Measurements from ENCODE around the gene ELAC2. TPM values are rescaled to one million over a fixed set of nuclear protein-coding genes. Genes with fewer than 3 reads are reported as not detected.

ELAC2 gene, protein sequence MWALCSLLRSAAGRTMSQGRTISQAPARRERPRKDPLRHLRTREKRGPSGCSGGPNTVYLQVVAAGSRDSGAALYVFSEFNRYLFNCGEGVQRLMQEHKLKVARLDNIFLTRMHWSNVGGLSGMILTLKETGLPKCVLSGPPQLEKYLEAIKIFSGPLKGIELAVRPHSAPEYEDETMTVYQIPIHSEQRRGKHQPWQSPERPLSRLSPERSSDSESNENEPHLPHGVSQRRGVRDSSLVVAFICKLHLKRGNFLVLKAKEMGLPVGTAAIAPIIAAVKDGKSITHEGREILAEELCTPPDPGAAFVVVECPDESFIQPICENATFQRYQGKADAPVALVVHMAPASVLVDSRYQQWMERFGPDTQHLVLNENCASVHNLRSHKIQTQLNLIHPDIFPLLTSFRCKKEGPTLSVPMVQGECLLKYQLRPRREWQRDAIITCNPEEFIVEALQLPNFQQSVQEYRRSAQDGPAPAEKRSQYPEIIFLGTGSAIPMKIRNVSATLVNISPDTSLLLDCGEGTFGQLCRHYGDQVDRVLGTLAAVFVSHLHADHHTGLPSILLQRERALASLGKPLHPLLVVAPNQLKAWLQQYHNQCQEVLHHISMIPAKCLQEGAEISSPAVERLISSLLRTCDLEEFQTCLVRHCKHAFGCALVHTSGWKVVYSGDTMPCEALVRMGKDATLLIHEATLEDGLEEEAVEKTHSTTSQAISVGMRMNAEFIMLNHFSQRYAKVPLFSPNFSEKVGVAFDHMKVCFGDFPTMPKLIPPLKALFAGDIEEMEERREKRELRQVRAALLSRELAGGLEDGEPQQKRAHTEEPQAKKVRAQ
- polyA plus RNA-seq (2013, experiment 1 of 2), result 35.5 TPM
- polyA plus RNA-seq (2013, experiment 2 of 2), result 37.2 TPM

GRCh38 chr17:13017655-13018459, at the start of gene ELAC2:
ELAC2 (minus strand) TSS chr17:13018027; CDS start chr17:13017947, 80 bp downstream.
- under 1% methylated on average over 71 of the region's 79 CpGs for WGBS
- H2AK5ac ChIP-seq (ENCODE audit: low read length, severe bottlenecking), result no peak within 1 kb of the TSS
- H3K27ac ChIP-seq (ENCODE audit: low read length, poor library complexity, severe bottlenecking), result peak within 1 kb of the TSS; percentile 93
- peak within 1 kb of the TSS in 1 of 2 experiments; percentile 87 for H3K14ac ChIP-seq (ENCODE audit: low read length in 2 of 2)
- H3K4me1 ChIP-seq (ENCODE audit: control insufficient read depth, insufficient read depth, low read depth, low read length), result peaks cover 6% of the 10 kb centered on the region
- H3K27me3 ChIP-seq (ENCODE audit: control insufficient read depth in 1 of 2, insufficient read depth in 1 of 2, low read length in 2 of 2), result no peaks in the 10 kb centered on the region
- H2BK15ac ChIP-seq (ENCODE audit: low read depth, poor library complexity, severe bottlenecking), result no peak within 1 kb of the TSS
- peak within 1 kb of the TSS in 1 of 2 experiments; percentile 48 for H2BK12ac ChIP-seq (ENCODE audit: low read length in 2 of 2)
- DNase-seq, result peak; percentile 99
- H3K9me3 ChIP-seq (ENCODE audit: control insufficient read depth, low read length), result no peaks in the 10 kb centered on the region
- H3K4me2 ChIP-seq (ENCODE audit: low read length, poor library complexity, severe bottlenecking), result peak within 1 kb of the TSS; percentile 86
- no peak within 1 kb of the TSS for H2BK120ac ChIP-seq (ENCODE audit: low read depth, low read length)
- H3K4me3 ChIP-seq (ENCODE audit: insufficient read depth in 1 of 2, low read depth in 1 of 2, low read length in 2 of 2), result peak within 1 kb of the TSS; percentile 89 to 100
- peaks cover 20% of the 10 kb centered on the region for H3K79me1 ChIP-seq (replicated peaks; ENCODE audit: low read length, poor library complexity, severe bottlenecking)
- peak within 1 kb of the TSS; percentile 42 to 99 for H3K23ac ChIP-seq (ENCODE audit: low read length in 2 of 2)
- H3K18ac ChIP-seq (ENCODE audit: low read depth in 1 of 2, low read length in 2 of 2), result peak within 1 kb of the TSS; percentile 85 to 86
- H3K4ac ChIP-seq (ENCODE audit: low read depth in 1 of 2, low read length in 2 of 2), result peak within 1 kb of the TSS; percentile 96 to 97
- H4K91ac ChIP-seq (ENCODE audit: low read length), result peak within 1 kb of the TSS; percentile 39
- peak within 1 kb of the TSS; percentile 69 for H2BK5ac ChIP-seq (ENCODE audit: low read depth, low read length, poor library complexity, severe bottlenecking)
- peaks cover 22 to 36% of the 10 kb centered on the region in 2 experiments for H3K36me3 ChIP-seq (ENCODE audit: control insufficient read depth in 1 of 2, insufficient read depth in 2 of 2, low read depth in 1 of 2, low read length in 2 of 2)
- peak within 1 kb of the TSS; percentile 95 for H3K9ac ChIP-seq (ENCODE audit: low read length)
- H4K8ac ChIP-seq (ENCODE audit: low read length), result peak within 1 kb of the TSS; percentile 95
- H2AFZ ChIP-seq (ENCODE audit: low read depth, low read length), result peak within 1 kb of the TSS; percentile 100

- H3K23ac ChIP-seq (ENCODE audit: low read length in 2 of 2), result no peak overlapping the region
- H2AK5ac ChIP-seq (ENCODE audit: low read length, severe bottlenecking), result no peak overlapping the region
- H3K9me3 ChIP-seq (ENCODE audit: control insufficient read depth, low read length), result no peaks in the 10 kb centered on the region
- H4K8ac ChIP-seq (ENCODE audit: low read length), result no peak overlapping the region
- H3K4me2 ChIP-seq (ENCODE audit: low read length, poor library complexity, severe bottlenecking), result no peak overlapping the region
- peaks cover 0 to 19% of the 10 kb centered on the region in 2 experiments for H3K27me3 ChIP-seq (ENCODE audit: control insufficient read depth in 1 of 2, insufficient read depth in 1 of 2, low read length in 2 of 2)
- H2BK15ac ChIP-seq (ENCODE audit: low read depth, poor library complexity, severe bottlenecking), result no peak overlapping the region
- no peak overlapping the region for H2BK120ac ChIP-seq (ENCODE audit: low read depth, low read length)
- H3K4me1 ChIP-seq (ENCODE audit: control insufficient read depth, insufficient read depth, low read depth, low read length), result peaks cover 1% of the 10 kb centered on the region
- 92% methylated on average over 1 of the region's 1 CpG for WGBS
- no peak overlapping the region for H2BK12ac ChIP-seq (ENCODE audit: low read length in 2 of 2)
- no peak overlapping the region for H3K18ac ChIP-seq (ENCODE audit: low read depth in 1 of 2, low read length in 2 of 2)
- H2BK5ac ChIP-seq (ENCODE audit: low read depth, low read length, poor library complexity, severe bottlenecking), result no peak overlapping the region
- no peak overlapping the region for H3K9ac ChIP-seq (ENCODE audit: low read length)
- no peak for DNase-seq
- H4K91ac ChIP-seq (ENCODE audit: low read length), result no peak overlapping the region
- H3K14ac ChIP-seq (ENCODE audit: low read length in 2 of 2), result no peak overlapping the region
- H3K27ac ChIP-seq (ENCODE audit: low read length, poor library complexity, severe bottlenecking), result no peak overlapping the region
- no peak overlapping the region for H3K4ac ChIP-seq (ENCODE audit: low read depth in 1 of 2, low read length in 2 of 2)
- no peak overlapping the region for H2AFZ ChIP-seq (ENCODE audit: low read depth, low read length)
- H3K79me1 ChIP-seq (replicated peaks; ENCODE audit: low read length, poor library complexity, severe bottlenecking), result no peaks in the 10 kb centered on the region
- no peaks in the 10 kb centered on the region for H3K36me3 ChIP-seq (ENCODE audit: control insufficient read depth in 1 of 2, insufficient read depth in 2 of 2, low read depth in 1 of 2, low read length in 2 of 2)
- no peak overlapping the region for H3K4me3 ChIP-seq (ENCODE audit: insufficient read depth in 1 of 2, low read depth in 1 of 2, low read length in 2 of 2)
Observed at GRCh38 chr17:13065032-13065431, 47.2 kb upstream of the ELAC2 start.

DNA sequence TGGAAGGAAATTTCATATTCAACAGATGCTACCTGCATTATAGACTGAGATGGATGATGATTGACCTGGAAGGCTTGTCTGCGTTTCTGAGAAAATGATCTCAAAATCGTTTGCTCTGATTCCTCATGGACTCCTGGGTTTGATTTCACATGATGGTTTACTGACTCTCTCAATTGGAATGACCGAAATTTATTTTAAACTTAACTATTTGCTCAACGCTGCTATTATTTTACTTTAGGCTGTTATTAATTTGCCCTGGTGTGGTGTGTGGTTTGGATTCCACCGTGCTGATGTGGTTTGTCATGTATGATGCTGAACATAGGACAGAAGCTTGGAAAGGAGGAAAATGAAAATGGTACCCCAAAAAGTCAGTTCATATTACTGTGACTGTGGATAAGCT, 37.3 kb upstream of the ELAC2 start:
- DNase-seq, result no peak
- Histone ChIP-seq H3K4me1 (ENCODE audit: control insufficient read depth, insufficient read depth, low read depth, low read length) (no peaks in the 10 kb centered on the region), H4K8ac (ENCODE audit: low read length) (no peak overlapping the region), H3K36me3 (ENCODE audit: control insufficient read depth in 1 of 2, insufficient read depth in 2 of 2, low read depth in 1 of 2, low read length in 2 of 2) (no peaks in the 10 kb centered on the region), H3K23ac (ENCODE audit: low read length in 2 of 2) (no peak overlapping the region), H2BK15ac (ENCODE audit: low read depth, poor library complexity, severe bottlenecking) (no peak overlapping the region), H3K4ac (ENCODE audit: low read depth in 1 of 2, low read length in 2 of 2) (no peak overlapping the region), H3K79me1 (replicated peaks; ENCODE audit: low read length, poor library complexity, severe bottlenecking) (no peaks in the 10 kb centered on the region), H4K91ac (ENCODE audit: low read length) (no peak overlapping the region), H2AK5ac (ENCODE audit: low read length, severe bottlenecking) (no peak overlapping the region), H3K18ac (ENCODE audit: low read depth in 1 of 2, low read length in 2 of 2) (no peak overlapping the region), H3K4me2 (ENCODE audit: low read length, poor library complexity, severe bottlenecking) (no peak overlapping the region), H3K14ac (ENCODE audit: low read length in 2 of 2) (no peak overlapping the region), H3K27me3 (ENCODE audit: control insufficient read depth in 1 of 2, insufficient read depth in 1 of 2, low read length in 2 of 2) (peaks cover 0 to 28% of the 10 kb centered on the region in 2 experiments), H2BK12ac (ENCODE audit: low read length in 2 of 2) (no peak overlapping the region), H2BK120ac (ENCODE audit: low read depth, low read length) (no peak overlapping the region), H2AFZ (ENCODE audit: low read depth, low read length) (no peak overlapping the region), H3K4me3 (ENCODE audit: insufficient read depth in 1 of 2, low read depth in 1 of 2, low read length in 2 of 2) (no peak overlapping the region), H3K9me3 (ENCODE audit: control insufficient read depth, low read length) (no peaks in the 10 kb centered on the region), H2BK5ac (ENCODE audit: low read depth, low read length, poor library complexity, severe bottlenecking) (no peak overlapping the region), H3K27ac (ENCODE audit: low read length, poor library complexity, severe bottlenecking) (no peak overlapping the region), H3K9ac (ENCODE audit: low read length) (no peak overlapping the region)
- 88% methylated on average over 5 of the region's 5 CpGs for WGBS
